SW 1271 (cell line): ENCODE measurements around the gene BTBD7.

ENCODE experiments used
- DNase-seq, 2 experiments: peaks; one replicate each; lab custom pipeline; 2025; lab: John Stamatoyannopoulos, UW

The BTBD7 gene

GRCh38 chr14:93328546-93328945, 4.3 kb downstream of the BTBD7 start:
- no peak for DNase-seq

- no peak for DNase-seq
These were observed 6.6 kb downstream of the BTBD7 start for GRCh38 chr14:93326196-93326595.

- DNase-seq: no peak
These were observed 9.1 kb downstream of the BTBD7 start for GRCh38 chr14:93323600-93324174.

DNA sequence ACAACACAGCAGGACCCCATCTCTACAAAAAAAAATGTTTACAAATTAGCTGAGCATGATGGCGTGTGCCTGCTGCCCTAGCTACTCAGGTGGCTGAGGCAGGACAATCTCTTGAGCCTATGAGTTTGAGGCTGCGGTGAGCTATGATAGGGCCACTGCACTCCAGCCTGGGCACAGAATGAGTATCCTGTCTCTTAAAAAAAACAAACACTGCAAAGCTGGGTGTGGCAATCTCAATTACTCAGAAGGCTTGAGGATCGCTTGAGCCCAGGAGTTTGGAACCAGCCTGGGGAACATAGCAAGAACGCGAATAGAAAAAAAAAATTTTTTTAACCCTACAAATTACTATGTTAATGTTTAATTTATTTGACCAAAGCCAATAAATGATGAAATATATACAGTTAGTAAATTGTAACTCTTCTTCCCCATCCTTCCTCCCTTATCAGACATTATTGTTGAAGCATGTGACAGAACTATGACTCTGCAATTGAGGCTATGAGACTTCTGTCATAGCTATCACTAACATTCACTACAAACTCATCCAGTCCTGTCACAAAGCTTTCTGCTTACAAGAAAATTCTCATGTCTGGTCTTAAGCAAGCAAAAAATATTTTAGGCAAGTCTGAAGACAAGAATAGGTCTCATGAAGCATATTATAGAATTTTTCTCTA, 9.8 kb downstream of the BTBD7 start:
- no peak for DNase-seq

GRCh38 chr14:93320489-93320888, 12.3 kb downstream of the BTBD7 start:
- DNase-seq: no peak

- DNase-seq: no peak
These were observed 12.9 kb downstream of the BTBD7 start for GRCh38 chr14:93319958-93320357.

DNA sequence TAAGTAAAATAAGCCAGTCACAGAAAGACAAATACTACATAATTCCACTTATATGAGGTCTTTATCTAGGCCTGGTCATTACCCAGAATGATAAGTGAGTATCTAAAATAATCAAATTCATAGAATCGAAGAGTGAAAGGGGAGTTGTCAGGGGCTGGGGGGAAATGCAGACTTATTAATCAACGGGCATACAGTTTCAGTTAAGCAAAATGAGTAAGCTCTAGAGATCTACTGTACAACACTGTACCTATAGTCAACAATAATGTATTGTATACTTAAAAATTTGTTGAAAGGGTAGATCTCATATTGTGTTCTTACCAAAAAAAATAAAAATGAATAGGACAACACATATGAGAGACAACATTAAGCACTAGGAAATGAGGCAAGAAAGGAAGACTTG, 13.3 kb downstream of the BTBD7 start:
- no peak for DNase-seq

GRCh38 chr14:93318927-93319326, 13.9 kb downstream of the BTBD7 start:
- DNase-seq: no peak

DNA sequence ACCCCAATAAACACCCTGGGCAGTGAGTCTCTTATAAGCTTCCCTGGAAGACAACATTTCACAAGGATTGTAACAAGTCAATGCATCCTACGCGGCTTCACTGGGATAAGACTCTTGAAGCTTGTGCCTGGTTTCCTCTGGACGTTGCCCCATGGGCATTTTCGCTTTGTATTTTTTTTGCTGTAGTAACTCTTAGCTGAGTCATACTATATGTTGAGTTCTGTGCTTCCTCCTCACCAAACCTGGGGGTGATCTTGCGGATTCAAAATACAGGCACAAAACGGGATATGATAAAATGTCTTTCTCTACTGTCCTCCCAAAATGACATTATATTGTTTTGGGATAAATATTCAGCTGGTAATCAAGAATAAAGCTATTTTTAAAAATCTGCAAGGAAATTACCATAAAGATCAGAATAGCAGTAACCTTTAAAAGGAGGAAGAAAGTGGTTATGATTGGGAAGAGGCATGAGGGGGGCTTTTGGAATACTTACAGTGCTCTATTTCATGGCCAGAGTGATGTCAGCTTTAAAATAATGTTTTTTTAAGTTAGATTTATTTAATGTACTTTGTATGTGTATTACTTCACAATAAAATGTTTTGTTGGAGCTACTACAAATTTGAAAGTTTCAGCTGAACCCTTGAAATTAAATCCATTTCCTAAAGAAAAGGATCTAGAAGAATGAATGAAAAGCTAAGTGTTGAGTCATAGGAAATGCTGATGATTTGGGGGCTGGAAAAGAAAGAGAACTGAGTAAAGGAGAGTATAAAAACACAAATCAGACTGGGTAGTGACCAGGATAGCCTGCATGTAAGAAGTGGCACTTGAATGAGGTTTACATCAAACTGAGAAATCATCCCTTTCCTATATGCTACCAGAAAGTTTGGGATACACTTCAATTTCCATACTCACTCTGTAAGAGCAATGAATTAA, 14.7 kb downstream of the BTBD7 start:
- peak in 1 of 2 experiments; percentile 48 for DNase-seq

DNA sequence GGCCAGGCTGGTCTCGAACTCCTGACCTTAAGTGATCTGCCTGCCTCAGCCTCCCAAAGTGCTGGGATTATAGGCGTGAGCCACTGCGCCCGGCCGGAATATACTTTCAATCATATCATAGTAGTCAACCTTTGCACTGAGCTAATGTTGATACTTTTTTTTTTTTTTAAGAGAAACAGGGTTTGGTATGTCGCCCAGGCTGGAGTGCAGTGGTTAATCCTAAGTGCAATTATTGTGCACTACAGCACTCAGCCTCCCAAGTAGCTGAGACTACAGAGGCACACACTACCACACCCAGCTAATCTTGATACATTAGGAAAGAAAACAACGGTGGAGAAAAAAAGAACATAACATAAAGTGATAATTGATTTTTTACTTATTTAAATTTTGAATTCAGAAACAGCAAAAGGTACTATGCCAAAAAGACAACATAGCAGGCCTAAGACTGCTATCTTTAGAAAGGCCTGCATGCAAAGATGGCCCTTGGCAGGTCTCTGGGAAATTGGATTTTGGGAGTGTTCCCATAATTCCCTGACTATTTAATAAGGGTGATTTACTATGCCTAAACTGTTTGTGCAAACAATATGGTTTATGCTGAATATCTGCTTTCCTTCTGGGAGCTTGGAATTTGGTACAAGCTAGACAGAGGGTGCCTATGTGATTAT, 15.5 kb downstream of the BTBD7 start:
- DNase-seq: no peak

- no peak for DNase-seq
These were observed 16.1 kb downstream of the BTBD7 start for GRCh38 chr14:93316716-93317115.

- DNase-seq: no peak
These were observed 17.3 kb downstream of the BTBD7 start for GRCh38 chr14:93315575-93315974.

- DNase-seq: no peak
These were observed 21.8 kb downstream of the BTBD7 start for GRCh38 chr14:93311082-93311481.

DNA sequence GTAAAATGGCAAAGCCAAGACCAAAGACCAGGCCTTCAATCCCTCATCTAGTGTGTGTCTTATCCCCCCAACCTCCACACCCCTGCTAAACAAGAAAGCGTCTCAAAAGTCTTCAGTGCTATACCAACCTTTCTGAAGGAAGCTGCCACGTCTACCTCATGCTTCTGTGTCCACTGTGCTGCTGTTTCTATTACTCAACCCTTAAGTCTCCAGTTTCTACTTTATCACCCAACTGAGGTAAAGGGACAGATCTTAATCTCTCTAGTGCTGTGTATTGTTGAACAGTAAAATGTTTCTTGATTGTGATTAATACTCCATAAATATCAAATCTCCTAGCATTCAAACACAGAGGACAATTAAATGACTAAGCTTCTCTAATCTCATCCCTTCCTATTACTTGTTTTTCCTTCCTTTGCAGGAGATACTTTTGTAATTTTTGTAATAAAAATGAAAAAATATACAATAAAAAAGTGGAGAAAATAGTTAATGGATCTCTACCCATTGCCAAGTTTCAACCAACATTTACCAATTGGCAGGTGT, 23.3 kb downstream of the BTBD7 start:
- no peak for DNase-seq

DNA sequence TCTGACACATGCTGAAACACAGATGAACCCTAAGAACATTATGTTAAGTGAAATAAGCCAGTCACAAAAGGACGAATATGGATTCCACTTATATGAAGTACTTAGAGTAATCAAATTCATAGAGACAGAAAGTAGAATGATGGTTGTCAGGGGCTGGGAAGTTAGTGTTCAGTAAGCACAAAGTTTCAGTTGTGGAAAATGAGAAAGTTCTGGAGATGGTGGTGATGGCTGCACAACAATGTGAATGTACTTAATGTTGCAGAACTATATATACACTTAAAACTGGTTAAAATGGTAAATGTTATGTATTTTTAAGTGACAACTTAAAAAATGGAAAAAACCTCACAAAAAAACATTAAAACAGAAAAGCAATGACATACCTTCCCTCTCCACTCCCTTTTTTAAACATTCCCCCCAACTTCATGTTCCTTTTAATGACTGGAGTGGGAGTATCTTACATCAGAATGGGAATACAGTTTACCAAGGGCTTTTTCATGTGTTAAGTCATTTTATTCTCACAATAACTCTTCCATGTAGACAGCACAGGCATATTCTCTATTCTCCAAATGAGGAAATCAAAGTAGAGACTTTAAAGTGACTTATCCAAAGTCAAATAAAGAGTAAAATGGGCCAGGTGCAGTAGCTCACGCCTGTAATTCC, 24.0 kb downstream of the BTBD7 start:
- DNase-seq: no peak

- DNase-seq: no peak
These were observed 26.0 kb downstream of the BTBD7 start for GRCh38 chr14:93306812-93307211.

GRCh38 chr14:93305725-93306418, 27.0 kb downstream of the BTBD7 start:
- DNase-seq: no peak

DNA sequence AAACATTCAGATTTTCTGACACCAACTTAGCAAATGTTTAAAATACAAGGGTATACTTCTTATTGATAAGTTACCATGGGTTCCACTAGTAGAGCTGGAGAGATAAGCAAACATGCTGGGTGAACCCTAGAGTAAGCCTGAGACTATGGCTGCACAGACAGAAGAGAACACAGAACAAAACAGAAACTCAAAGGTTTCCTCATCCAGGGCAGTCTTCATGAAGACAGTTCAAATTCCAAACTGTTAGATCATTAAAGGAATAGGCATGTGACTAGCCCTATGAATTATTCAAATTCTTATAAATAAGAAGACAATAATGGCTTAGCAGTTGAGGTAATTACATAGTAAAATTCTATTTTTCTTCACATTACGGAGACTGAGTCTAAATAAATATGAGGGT, 28.1 kb downstream of the BTBD7 start:
- DNase-seq: no peak

- no peak for DNase-seq
These were observed 29.2 kb downstream of the BTBD7 start for GRCh38 chr14:93303659-93304058.

GRCh38 chr14:93302688-93303581, 29.9 kb downstream of the BTBD7 start:
- no peak for DNase-seq
